Stimulated activated CD4-positive, alpha-beta T cell treated with anti-CD3 and anti-CD28 coated beads, Interleukin-1b, Interleukin-23, amount 100 ng/mL, for 4 hours (primary cell): ENCODE data around the gene PRSS2.

Experiments
- DNase-seq, 2 donors: peaks; one replicate each; pipeline ENCODE4 v3.0.0-alpha.2; 2020; ENCODE audit warnings: low read depth in 2 of 2

The PRSS2 gene

DNA sequence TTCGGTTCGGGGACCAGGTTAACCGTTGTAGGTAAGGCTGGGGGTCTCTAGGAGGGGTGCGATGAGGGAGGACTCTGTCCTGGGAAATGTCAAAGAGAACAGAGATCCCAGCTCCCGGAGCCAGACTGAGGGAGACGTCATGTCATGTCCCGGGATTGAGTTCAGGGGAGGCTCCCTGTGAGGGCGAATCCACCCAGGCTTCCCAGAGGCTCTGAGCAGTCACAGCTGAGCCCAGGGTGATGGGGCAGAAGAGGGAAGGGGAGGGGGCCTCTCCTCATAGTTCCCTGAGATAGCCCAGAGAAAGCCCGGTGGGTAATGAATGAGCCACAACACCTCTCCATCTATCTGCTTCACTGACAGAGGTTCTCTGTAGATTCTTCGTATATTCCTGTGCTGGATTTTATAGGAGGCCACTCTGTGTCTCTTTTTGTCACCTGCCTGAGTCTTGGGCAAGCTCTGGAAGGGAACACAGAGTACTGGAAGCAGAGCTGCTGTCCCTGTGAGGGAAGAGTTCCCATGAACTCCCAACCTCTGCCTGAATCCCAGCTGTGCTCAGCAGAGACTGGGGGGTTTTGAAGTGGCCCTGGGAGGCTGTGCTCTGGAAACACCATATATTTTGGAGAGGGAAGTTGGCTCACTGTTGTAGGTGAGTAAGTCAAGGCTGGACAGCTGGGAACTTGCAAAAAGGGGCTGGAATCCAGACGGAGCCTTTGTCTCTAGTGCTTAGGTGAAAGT is 16.4 kb downstream of the PRSS2 start:
- DNase-seq: no peak

- no peak for DNase-seq
Observed at GRCh38 chr7:142787783-142788182, 17.0 kb downstream of the PRSS2 start.

- no peak for DNase-seq
Observed at GRCh38 chr7:142788303-142789289, 17.8 kb downstream of the PRSS2 start.

- no peak for DNase-seq
Observed at GRCh38 chr7:142789441-142789840, 18.7 kb downstream of the PRSS2 start.

DNA sequence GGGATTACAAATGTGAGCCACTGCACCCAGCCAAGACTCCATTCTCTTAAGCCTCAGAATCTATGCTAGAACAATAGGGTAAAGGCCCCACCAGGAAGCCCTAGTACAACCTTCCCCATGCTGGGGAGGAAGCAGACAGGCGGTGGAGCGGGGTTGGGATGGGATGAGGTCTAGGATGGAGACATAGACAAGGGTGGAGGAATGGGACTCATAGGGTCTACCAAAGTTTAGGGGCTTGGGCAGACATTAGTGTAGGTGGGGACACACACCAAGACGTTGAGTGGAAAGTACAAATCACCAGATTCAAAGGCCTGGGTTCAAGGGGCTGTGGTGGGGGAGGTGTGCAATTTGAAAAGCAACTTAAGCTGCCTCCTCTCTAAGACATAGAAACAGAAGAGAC is 19.3 kb downstream of the PRSS2 start:
- DNase-seq: no peak

GRCh38 chr7:142790555-142790954 is 19.8 kb downstream of the PRSS2 start:
- no peak for DNase-seq

DNA sequence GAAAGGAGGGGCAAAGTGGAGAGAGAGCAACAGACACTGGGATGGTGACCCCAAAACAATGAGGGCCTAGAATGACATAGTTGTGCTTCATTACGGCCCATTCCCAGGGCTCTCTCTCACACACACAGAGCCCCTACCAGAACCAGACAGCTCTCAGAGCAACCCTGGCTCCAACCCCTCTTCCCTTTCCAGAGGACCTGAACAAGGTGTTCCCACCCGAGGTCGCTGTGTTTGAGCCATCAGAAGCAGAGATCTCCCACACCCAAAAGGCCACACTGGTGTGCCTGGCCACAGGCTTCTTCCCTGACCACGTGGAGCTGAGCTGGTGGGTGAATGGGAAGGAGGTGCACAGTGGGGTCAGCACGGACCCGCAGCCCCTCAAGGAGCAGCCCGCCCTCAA is 20.7 kb downstream of the PRSS2 start:
- no peak for DNase-seq

DNA sequence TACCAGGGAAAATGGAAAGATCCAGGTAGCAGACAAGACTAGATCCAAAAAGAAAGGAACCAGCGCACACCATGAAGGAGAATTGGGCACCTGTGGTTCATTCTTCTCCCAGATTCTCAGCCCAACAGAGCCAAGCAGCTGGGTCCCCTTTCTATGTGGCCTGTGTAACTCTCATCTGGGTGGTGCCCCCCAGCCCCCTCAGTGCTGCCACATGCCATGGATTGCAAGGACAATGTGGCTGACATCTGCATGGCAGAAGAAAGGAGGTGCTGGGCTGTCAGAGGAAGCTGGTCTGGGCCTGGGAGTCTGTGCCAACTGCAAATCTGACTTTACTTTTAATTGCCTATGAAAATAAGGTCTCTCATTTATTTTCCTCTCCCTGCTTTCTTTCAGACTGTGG is 21.4 kb downstream of the PRSS2 start:
- no peak for DNase-seq

- DNase-seq: no peak
Observed at GRCh38 chr7:142792593-142792992, 21.8 kb downstream of the PRSS2 start.

DNA sequence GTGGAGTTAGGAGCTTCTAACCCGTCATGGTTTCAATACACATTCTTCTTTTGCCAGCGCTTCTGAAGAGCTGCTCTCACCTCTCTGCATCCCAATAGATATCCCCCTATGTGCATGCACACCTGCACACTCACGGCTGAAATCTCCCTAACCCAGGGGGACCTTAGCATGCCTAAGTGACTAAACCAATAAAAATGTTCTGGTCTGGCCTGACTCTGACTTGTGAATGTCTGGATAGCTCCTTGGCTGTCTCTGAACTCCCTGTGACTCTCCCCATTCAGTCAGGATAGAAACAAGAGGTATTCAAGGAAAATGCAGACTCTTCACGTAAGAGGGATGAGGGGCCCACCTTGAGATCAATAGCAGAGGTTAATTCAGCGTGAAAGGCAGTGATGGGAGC is 22.4 kb downstream of the PRSS2 start:
- no peak for DNase-seq

- DNase-seq: peak; percentile 53 to 61
Observed at GRCh38 chr7:142795339-142795863, 24.6 kb downstream of the PRSS2 start.

GRCh38 chr7:142796001-142796500 is 25.3 kb downstream of the PRSS2 start:
- DNase-seq: no peak

- no peak for DNase-seq
Observed at GRCh38 chr7:142796501-142797390, 26.0 kb downstream of the PRSS2 start.

DNA sequence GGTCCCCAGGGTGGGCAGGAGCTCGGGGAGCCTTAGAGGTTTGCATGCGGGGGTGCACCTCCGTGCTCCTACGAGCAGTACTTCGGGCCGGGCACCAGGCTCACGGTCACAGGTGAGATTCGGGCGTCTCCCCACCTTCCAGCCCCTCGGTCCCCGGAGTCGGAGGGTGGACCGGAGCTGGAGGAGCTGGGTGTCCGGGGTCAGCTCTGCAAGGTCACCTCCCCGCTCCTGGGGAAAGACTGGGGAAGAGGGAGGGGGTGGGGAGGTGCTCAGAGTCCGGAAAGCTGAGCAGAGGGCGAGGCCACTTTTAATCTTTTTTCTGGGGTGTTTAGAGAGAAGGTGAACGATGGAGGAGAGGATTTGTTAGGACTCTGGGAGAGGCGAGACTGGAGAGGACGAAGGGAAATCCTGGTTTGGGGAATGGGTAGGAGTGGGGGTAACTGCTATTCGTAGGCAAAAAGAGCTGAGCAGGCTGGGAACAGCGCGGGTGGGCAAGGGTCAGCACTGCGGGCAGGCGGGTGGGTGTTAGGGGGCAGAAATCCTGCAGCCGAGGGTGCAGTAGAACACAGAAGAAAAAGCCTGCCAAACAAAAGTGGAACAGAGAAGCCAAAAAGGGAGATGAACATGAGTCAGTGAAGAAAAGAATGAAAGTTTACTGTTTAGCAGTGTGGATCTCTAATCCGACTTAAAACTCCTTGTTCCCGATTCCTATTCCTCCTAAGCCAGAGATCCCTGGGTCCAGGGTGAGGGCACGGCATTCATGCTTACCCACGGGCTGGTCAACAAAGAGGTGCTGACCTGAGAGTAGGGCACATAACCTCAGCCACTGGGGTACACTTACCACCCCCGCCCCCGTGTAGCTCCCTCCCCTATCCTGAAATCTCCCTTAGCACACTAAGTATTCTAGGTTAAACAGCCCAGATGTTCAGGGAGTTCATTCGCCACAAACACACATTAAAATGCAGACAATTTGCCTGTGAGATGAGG is 26.9 kb downstream of the PRSS2 start:
- DNase-seq: no peak

DNA sequence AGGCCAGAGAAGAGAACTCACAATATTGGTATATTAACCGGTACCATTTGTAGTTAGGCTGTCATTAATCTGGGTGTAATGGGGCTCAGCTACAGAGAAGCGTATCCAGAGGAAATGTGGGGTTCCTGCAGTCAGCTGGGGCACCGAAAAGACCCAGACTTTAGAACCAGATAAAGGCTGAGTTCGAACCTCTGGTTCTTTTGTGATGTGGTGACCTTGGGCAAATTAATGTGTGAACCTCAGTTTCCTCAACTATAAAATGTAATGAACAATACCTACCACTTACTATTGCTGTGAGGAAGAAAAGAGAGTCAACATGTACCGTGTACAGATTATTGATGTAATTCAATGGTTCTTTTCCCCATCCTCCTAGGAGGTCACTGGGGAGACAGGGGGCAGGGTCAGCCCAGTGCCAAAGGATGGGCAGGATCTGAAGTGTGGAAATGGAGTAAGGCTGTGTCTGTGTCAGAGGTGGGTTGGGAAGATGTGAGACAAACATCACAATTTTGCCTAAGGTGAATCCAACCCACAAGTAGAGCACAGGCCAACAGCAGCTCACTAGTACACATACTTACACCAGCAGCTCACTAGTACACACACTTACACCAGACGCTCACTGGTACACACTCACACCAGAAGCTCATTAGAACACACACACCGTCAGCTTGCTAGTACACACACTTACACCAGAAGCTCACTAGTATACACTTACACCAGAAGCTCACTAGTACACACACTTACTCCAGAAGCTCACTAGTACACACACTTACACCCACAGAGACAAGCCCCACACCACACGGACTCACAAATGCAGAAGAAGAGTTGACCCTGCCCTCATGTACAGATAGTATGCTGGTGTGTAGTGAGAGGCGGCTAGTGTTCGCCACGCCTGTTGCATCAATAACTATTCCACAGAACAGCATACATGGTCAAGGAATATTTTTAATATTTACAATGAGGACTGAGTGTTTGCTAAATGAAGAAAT is 28.0 kb downstream of the PRSS2 start:
- no peak for DNase-seq

DNA sequence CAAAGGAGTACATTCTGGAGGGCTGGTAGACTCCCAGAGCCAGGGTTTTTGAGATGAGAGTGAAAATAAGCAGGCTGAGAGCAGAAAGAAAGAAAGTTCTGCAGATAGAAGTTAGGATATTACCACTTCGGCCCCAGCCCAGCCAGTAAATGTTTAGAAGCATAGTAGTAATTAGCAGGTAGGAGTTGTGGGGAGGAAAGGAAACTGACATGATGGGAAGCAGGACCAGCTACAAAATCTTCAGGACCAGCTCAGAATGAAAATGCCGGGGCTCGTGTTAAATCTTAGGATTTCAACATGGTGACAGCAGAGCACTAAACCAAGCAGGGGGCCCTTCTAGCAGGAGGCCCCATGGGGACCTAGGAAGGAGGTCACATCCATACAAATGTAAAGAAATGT is 28.7 kb downstream of the PRSS2 start:
- no peak for DNase-seq

- DNase-seq: no peak
Observed at GRCh38 chr7:142800088-142800487, 29.3 kb downstream of the PRSS2 start.

GRCh38 chr7:142800699-142801260 is 30.0 kb downstream of the PRSS2 start:
- DNase-seq: no peak
